Parathyroid adenoma (tissue), 2 donors: ENCODE results near the gene COLQ.

ENCODE experiments used
- H2AFZ ChIP-seq: fragments of 300-600 bp; sonication (generic); one replicate; pipeline ENCODE4 v1.7.0; 2017; ENCODE audit warnings: antibody characterized with exemption, mild to moderate bottlenecking
- H3K27ac ChIP-seq: fragments of 300-600 bp; sonication (generic); one replicate; pipeline ENCODE4 v1.7.0; 2017
- H3K27me3 ChIP-seq: fragments of 300-600 bp; sonication (generic); one replicate; pipeline ENCODE4 v1.7.0; 2017; ENCODE audit warnings: low read length; ENCODE audit not compliant: control insufficient read depth, insufficient read depth
- H3K36me3 ChIP-seq: fragments of 300-600 bp; sonication (generic); one replicate; pipeline ENCODE4 v1.7.0; 2017; ENCODE audit warnings: low read length; ENCODE audit not compliant: control insufficient read depth, insufficient read depth
- H3K4me1 ChIP-seq: fragments of 300-600 bp; sonication (generic); one replicate; pipeline ENCODE4 v1.7.0; 2017; ENCODE audit warnings: control low read depth
- H3K4me2 ChIP-seq: fragments of 300-600 bp; sonication (generic); one replicate; pipeline ENCODE4 v1.7.0; 2017; ENCODE audit warnings: low read length
- H3K4me3 ChIP-seq: fragments of 300-600 bp; sonication (generic); one replicate; pipeline ENCODE4 v1.7.0; 2017; ENCODE audit warnings: low read depth, low read length
- H3K79me2 ChIP-seq: fragments of 300-600 bp; sonication (generic); one replicate; pipeline ENCODE4 v1.7.0; 2017; ENCODE audit warnings: control low read depth
- H3K9ac ChIP-seq: fragments of 300-600 bp; sonication (generic); one replicate; pipeline ENCODE4 v1.7.0; 2017; ENCODE audit warnings: mild to moderate bottlenecking
- H3K9me3 ChIP-seq: fragments of 300-600 bp; sonication (generic); one replicate; pipeline ENCODE4 v1.7.0; 2017; ENCODE audit warnings: low read length; ENCODE audit not compliant: control insufficient read depth
- CTCF ChIP-seq: fragments of 300-600 bp; sonication (generic); IDR thresholded peaks from one replicate; pipeline ENCODE4 v1.7.0; 2017; ENCODE audit warnings: antibody characterized with exemption, mild to moderate bottlenecking
- donor health status: primary hyperparathyroidism.

COLQ gene

GRCh38 chr3:15475161-15475560, 46.3 kb downstream of the COLQ start:
- no peak for TF ChIP-seq CTCF
- H3K4me1 ChIP-seq: no peaks in the 10 kb centered on the region
- no peaks in the 10 kb centered on the region for H3K36me3 ChIP-seq
- H3K27ac ChIP-seq: no peak overlapping the region
- no peak overlapping the region for H2AFZ ChIP-seq
- H3K9me3 ChIP-seq: no peaks in the 10 kb centered on the region
- no peak overlapping the region for H3K9ac ChIP-seq
- H3K79me2 ChIP-seq: no peaks in the 10 kb centered on the region
- H3K27me3 ChIP-seq: no peaks in the 10 kb centered on the region
- H3K4me3 ChIP-seq: no peak overlapping the region
- H3K4me2 ChIP-seq: no peak overlapping the region

DNA sequence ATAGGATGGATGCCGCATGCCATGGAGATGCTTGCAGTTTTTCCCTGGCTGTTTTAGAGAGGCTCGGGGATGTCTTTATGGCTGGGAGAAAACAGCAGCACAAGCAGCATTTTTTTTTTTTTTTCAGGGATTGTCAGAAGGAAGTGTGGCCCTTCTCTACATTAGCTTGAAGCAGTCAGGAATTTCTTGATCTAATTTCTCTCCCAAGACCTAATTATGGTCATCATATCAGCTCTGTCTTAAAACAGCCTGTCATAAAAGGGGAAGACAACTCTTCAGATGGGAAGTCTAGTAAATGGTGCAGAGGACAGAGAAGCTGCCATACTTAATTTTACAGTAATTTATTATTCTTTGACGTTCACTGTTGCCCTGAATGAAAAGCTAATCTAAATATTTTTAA, 49.6 kb downstream of the COLQ start:
- H3K36me3 ChIP-seq: no peaks in the 10 kb centered on the region
- H3K79me2 ChIP-seq: no peaks in the 10 kb centered on the region
- no peaks in the 10 kb centered on the region for H3K9me3 ChIP-seq
- no peak overlapping the region for H3K4me2 ChIP-seq
- no peak overlapping the region for H3K4me3 ChIP-seq
- H3K4me1 ChIP-seq: no peaks in the 10 kb centered on the region
- H2AFZ ChIP-seq: no peak overlapping the region
- no peak for TF ChIP-seq CTCF
- H3K9ac ChIP-seq: no peak overlapping the region
- no peak overlapping the region for H3K27ac ChIP-seq
- no peaks in the 10 kb centered on the region for H3K27me3 ChIP-seq

DNA sequence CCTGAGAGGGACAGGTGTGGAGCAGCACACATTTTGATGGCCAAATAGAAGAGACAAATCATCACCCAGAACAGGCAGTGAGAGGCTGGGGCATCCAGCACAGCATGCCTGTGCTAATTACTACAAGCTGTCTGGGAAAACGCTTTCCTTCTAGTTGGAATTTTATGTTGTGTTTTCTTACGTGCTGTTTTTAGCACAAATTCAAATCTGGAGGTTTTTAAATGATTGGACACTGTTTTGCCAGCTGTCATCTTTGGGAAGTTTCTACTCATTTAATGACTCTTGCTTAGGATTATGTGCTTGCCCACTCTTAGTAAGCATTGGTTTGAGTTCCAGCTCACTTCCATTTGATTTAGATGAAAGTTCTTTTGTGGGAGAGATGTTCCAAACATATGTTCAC, 50.7 kb downstream of the COLQ start:
- H3K27me3 ChIP-seq: no peaks in the 10 kb centered on the region
- H3K4me3 ChIP-seq: no peak overlapping the region
- TF ChIP-seq CTCF: no peak
- no peaks in the 10 kb centered on the region for H3K79me2 ChIP-seq
- no peaks in the 10 kb centered on the region for H3K9me3 ChIP-seq
- no peak overlapping the region for H3K4me2 ChIP-seq
- H2AFZ ChIP-seq: no peak overlapping the region
- H3K4me1 ChIP-seq: no peaks in the 10 kb centered on the region
- H3K9ac ChIP-seq: no peak overlapping the region
- no peaks in the 10 kb centered on the region for H3K36me3 ChIP-seq
- no peak overlapping the region for H3K27ac ChIP-seq

DNA sequence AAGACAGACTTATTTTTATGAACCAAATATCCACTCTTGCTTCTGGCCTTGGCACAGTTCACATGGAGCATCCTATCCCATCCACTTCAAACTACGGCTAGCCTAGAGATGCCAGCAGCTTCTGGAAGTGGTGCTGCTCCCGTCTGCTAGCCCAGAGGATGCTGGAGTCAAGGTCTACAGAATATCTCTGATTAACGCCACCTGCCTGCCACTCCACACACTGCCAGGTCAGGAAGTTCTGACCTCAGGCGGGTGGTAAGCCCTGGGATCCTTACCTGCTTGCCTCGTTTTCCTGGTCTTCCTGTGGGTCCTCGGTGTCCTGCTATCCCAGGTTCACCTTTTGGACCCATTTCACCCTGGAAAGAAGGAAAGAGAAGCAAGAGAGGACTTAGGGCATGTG, 51.2 kb downstream of the COLQ start:
- H3K4me3 ChIP-seq: no peak overlapping the region
- H3K36me3 ChIP-seq: no peaks in the 10 kb centered on the region
- no peaks in the 10 kb centered on the region for H3K27me3 ChIP-seq
- no peaks in the 10 kb centered on the region for H3K4me1 ChIP-seq
- H3K9ac ChIP-seq: no peak overlapping the region
- H3K9me3 ChIP-seq: no peaks in the 10 kb centered on the region
- H3K27ac ChIP-seq: no peak overlapping the region
- no peaks in the 10 kb centered on the region for H3K79me2 ChIP-seq
- no peak for TF ChIP-seq CTCF
- H2AFZ ChIP-seq: no peak overlapping the region
- no peak overlapping the region for H3K4me2 ChIP-seq

DNA sequence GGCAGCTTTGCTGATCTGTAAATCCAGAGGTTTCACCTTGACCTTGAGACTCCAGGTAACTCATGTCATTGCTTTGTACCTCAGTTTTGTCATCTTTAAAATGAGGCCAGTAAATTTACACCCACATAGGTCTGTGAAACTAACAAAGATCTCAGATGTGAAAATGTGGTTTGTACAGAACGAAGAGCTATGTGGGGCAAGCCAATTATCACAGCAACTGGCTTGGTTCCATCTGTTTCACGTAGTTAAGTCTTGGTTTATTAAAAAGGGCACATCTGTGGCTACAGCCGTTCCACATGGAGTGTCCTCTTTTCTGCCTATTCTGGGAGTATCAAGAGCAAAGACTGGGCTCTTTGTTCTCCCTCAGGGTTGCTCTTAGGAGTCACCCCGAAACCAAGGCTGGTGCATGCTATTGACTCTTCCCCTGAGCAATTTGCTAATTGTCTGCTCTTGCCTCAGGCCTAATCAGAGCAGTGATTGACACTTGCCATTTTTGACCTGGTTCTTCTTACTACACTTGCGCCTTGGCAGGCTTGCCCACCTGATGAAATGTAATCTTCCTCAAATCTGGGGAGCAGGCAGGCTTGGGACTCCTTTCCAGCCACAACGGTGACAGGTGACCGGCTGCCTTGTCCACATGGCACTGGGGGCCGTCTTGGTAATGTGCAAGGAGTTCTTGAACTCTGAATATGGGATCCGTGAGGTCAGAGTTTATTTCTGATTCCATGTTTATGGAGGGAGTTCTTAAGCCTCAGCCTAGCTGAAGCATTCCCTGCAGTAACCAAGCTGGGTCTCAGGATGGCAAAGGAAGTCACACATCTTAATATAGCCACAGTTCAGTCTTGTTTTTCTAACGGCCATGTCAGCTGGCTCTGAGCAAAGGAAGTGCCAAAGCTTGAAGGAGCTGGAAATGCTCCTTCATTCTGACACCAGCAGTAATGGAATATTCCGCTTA, 54.0 kb downstream of the COLQ start:
- no peak overlapping the region for H3K4me2 ChIP-seq
- no peak overlapping the region for H3K9ac ChIP-seq
- no peaks in the 10 kb centered on the region for H3K9me3 ChIP-seq
- no peaks in the 10 kb centered on the region for H3K79me2 ChIP-seq
- no peaks in the 10 kb centered on the region for H3K36me3 ChIP-seq
- H3K27me3 ChIP-seq: no peaks in the 10 kb centered on the region
- no peak for TF ChIP-seq CTCF
- no peaks in the 10 kb centered on the region for H3K4me1 ChIP-seq
- H2AFZ ChIP-seq: no peak overlapping the region
- no peak overlapping the region for H3K4me3 ChIP-seq
- no peak overlapping the region for H3K27ac ChIP-seq
